Ovary (tissue), 1 donor: Measurements from ENCODE around the gene CDV3.
"Not testable (repeated sequence)": the region's sequence is repeated elsewhere in the genome, so short reads cannot be mapped to it uniquely, and the experiment has no call there.

Source experiments
- EP300 ChIP-seq: sonication (generic); formaldehyde crosslinking; IDR thresholded peaks from one replicate; pipeline ENCODE4 v1.6.1; 2017; ENCODE audit warnings: antibody characterized with exemption
- POLR2A ChIP-seq: fragments of 450-650 bp; IDR thresholded peaks from one replicate; pipeline ENCODE4 v1.6.1; 2017; ENCODE audit warnings: antibody characterized with exemption, mild to moderate bottlenecking, moderate library complexity

GRCh38 chr3:133537131-133537530 is 36.4 kb upstream of the CDV3 start:
- not testable (repeated sequence) for TF ChIP-seq POLR2A, EP300
